ENCODE measurements around the gene ARHGAP23.
"Not testable (repeated sequence)": the region's sequence is repeated elsewhere in the genome, so short reads cannot be mapped to it uniquely, and the experiment has no call there.

DNA sequence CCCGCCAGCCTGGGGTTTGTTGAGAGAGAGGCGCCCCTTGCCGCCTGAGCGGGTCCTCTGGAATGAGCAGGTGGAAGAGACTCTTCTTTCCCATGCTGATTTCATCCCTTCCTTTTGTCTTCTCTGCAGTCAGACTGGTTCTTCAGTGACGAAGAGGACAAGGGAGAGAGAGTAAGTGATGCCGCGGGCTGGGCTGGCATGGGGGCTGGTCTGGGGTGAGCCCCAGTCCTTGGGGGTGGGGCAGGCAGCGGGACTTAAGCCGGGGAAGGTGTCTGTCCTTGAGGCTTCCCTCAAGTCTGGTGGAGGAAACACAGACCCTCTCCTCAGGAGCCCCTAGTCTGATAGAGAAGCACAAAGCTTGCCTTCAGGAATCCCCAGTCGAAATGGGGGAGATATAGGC is 69.4 kb downstream of the ARHGAP23 start:
- TF ChIP-seq ZNF274 (IDR thresholded peaks at IDR 0.05; ENCODE audit: insufficient read depth, insufficient read length); SMC3 (IDR thresholded peaks at IDR 0.05; ENCODE audit: borderline replicate concordance, low read length); NFYA (IDR thresholded peaks at IDR 0.05; ENCODE audit: borderline replicate concordance, low read depth, low read length); POLR2AphosphoS5 (IDR thresholded peaks at IDR 0.05; ENCODE audit: low read length); SIX5 (IDR thresholded peaks at IDR 0.05; ENCODE audit: low read depth, low read length, severe bottlenecking): not testable (repeated sequence)
- TF ChIP-seq, protein P1, sequence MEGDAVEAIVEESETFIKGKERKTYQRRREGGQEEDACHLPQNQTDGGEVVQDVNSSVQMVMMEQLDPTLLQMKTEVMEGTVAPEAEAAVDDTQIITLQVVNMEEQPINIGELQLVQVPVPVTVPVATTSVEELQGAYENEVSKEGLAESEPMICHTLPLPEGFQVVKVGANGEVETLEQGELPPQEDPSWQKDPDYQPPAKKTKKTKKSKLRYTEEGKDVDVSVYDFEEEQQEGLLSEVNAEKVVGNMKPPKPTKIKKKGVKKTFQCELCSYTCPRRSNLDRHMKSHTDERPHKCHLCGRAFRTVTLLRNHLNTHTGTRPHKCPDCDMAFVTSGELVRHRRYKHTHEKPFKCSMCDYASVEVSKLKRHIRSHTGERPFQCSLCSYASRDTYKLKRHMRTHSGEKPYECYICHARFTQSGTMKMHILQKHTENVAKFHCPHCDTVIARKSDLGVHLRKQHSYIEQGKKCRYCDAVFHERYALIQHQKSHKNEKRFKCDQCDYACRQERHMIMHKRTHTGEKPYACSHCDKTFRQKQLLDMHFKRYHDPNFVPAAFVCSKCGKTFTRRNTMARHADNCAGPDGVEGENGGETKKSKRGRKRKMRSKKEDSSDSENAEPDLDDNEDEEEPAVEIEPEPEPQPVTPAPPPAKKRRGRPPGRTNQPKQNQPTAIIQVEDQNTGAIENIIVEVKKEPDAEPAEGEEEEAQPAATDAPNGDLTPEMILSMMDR (IDR thresholded peaks at IDR 0.05 in 2 of 3, conservative IDR thresholded peaks at IDR 0.05 in 1 of 3; ENCODE audit: control insufficient read depth in 2 of 3, extremely low read depth in 1 of 3, insufficient read depth in 1 of 3, low read depth in 3 of 3, low read length in 3 of 3), result not testable (repeated sequence)
